GM06990 (cell line): ENCODE measurements around the gene PGGHG.

Experiments used
- DNase-seq: peaks from one replicate; pipeline ENCODE4 v3.0.0-alpha.2; 2011; ENCODE audit not compliant: insufficient read length; ENCODE audit errors: extremely low read depth
- H3K27me3 ChIP-seq: replicated peaks from 2 replicates; pipeline ENCODE4 v1.6.0; 2011; ENCODE audit warnings: low read length; ENCODE audit not compliant: control insufficient read depth, insufficient read depth
- H3K36me3 ChIP-seq: 2 replicates; pipeline ENCODE4 v1.5.1; 2011; ENCODE audit warnings: low read length; ENCODE audit not compliant: control insufficient read depth, insufficient read depth
- H3K4me3 ChIP-seq: replicated peaks from 2 replicates; pipeline ENCODE4 v1.5.1; 2011; ENCODE audit warnings: low read depth, mild to moderate bottlenecking, control low read depth, low read length
- TF ChIP-seq, protein P1 (sequence below): IDR thresholded peaks from 2 replicates; pipeline ENCODE4 v1.5.1; 2011; ENCODE audit warnings: low read length, control low read depth, mild to moderate bottlenecking, inconsistent platforms; ENCODE audit not compliant: insufficient read depth, poor library complexity, severe bottlenecking

PGGHG gene

GRCh38 chr11:337711-338110, 48.8 kb downstream of the PGGHG start:
- H3K36me3 ChIP-seq, result no peaks in the 10 kb centered on the region
- TF ChIP-seq, protein P1, sequence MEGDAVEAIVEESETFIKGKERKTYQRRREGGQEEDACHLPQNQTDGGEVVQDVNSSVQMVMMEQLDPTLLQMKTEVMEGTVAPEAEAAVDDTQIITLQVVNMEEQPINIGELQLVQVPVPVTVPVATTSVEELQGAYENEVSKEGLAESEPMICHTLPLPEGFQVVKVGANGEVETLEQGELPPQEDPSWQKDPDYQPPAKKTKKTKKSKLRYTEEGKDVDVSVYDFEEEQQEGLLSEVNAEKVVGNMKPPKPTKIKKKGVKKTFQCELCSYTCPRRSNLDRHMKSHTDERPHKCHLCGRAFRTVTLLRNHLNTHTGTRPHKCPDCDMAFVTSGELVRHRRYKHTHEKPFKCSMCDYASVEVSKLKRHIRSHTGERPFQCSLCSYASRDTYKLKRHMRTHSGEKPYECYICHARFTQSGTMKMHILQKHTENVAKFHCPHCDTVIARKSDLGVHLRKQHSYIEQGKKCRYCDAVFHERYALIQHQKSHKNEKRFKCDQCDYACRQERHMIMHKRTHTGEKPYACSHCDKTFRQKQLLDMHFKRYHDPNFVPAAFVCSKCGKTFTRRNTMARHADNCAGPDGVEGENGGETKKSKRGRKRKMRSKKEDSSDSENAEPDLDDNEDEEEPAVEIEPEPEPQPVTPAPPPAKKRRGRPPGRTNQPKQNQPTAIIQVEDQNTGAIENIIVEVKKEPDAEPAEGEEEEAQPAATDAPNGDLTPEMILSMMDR, result no peak
- DNase-seq, result no peak
- H3K4me3 ChIP-seq, result no peak overlapping the region
- H3K27me3 ChIP-seq, result no peaks in the 10 kb centered on the region

GRCh38 chr11:339963-340362, 51.0 kb downstream of the PGGHG start:
- no peak for DNase-seq
- Histone ChIP-seq H3K36me3 (no peaks in the 10 kb centered on the region), H3K4me3 (no peak overlapping the region), H3K27me3 (no peaks in the 10 kb centered on the region)
- TF ChIP-seq, protein P1, result no peak

DNA sequence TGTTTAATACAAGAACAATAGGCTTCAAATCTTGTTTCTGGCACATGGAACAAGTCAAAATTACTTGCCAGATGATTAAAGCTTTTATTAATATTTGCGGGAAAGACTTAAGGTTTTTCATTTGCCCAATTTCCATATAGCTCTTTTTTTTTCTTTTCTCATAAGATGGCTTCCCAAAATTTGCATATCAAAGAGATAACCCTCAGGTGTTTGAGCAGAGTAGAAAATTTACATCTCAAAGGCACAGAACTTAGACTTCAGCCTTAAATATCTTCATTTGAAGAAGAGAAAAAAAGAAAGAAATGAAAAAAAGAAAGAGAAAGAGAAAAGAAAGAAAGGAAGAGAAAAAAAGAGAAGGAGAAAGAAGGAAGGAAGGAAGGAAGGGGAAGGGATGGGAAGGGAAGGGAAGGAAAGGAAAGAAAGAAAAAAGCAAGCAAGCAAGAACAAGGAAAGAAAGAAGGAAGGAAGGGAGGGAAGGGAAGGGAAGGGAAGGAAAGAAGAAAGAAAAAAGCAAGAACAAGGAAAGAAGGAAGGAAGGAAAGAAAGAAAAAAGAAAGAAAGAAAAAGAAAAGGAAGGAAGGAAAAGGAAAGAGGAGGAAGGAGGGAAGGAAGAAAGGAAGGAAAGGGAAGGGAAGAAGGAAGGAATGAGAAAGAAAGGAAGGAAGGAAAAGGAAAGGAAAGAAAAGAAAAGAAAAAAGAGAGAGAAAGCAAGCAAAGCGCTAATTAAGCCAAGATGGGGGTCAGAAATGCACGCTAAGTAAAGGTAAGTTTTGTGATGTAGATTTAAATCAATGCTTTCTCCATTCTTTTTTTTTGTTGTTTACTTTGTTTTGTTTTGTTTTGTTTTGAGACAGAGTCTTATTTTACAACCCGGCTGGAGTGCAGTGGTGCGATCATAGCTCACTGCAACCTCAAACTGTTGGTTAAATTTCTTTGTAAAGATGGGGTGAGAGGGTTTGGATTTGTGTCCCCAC, 51.9 kb downstream of the PGGHG start:
- no peak overlapping the region for H3K4me3 ChIP-seq
- TF ChIP-seq, protein P1, result no peak
- no peaks in the 10 kb centered on the region for H3K27me3 ChIP-seq
- H3K36me3 ChIP-seq, result no peaks in the 10 kb centered on the region
- DNase-seq, result no peak

GRCh38 chr11:342328-342727, 53.4 kb downstream of the PGGHG start:
- no peaks in the 10 kb centered on the region for H3K27me3 ChIP-seq
- DNase-seq, result no peak
- H3K4me3 ChIP-seq, result no peak overlapping the region
- TF ChIP-seq, protein P1, result no peak
- H3K36me3 ChIP-seq, result no peaks in the 10 kb centered on the region

DNA sequence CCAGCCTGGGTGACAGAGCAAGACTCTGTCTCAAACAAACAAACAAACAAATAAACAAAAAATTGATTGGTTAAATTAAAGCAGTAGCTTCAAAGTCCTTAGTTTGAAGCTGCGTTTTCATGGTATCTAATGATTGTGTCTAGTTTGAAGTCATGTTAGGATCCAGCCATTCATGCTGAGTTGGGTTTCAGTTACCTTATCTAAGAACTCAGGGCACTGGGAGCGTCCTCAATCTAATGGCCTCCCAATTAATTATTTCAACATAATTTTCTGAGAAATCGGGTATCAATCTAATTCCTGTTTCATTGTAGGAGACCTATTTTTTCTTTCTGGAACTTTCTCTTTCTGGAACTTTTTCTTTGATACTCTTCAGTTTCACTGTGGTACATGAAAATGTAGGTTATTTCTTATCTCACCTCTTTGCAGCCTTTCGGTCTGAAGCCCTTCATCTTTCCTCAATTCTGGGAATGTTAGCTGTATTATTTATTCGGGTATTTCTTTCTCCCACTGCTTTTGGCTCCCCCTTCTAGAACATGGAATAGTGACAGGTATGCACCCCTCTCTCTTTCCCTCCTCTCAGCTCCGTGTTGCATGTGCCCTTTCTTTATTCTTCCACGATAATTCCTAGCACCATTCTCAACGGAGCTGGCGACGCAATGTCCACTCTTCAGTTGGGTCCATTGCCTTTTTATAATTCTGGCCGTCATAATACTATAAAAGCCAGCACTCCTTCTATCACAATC, 56.1 kb downstream of the PGGHG start:
- Histone ChIP-seq H3K4me3 (no peak overlapping the region), H3K27me3 (no peaks in the 10 kb centered on the region), H3K36me3 (no peaks in the 10 kb centered on the region)
- TF ChIP-seq, protein P1, result no peak
- no peak for DNase-seq
